ENCODE results near the gene DHPS. TPM values are rescaled to one million over a fixed set of nuclear protein-coding genes. Genes with fewer than 3 reads are reported as not detected.

The DHPS gene
- total RNA-seq, 1 donor: 52.5 TPM

DNA sequence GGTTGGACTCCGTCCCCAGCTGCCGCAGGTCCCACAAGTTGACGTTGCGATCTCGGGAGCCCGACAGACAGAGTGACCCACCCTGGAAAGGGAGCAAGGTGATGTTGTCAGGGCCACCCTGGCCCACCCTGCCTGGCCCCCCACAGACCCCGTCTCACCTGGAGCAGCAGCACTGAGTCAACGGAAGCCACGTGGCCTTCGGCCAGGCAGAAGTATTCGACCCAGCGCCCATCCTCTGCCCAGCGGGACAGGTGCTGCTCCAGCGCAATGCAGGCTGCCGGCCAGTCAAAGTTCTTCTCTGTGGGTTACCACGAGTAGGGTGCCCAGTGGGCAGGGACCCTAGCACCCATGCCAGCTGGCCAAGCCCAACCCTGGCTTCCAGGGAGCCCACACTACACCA is 13.0 kb upstream of the DHPS start:
- no peak overlapping the region for H3K27ac ChIP-seq (ENCODE audit: low read depth, low read length)
- TF ChIP-seq, protein P1, sequence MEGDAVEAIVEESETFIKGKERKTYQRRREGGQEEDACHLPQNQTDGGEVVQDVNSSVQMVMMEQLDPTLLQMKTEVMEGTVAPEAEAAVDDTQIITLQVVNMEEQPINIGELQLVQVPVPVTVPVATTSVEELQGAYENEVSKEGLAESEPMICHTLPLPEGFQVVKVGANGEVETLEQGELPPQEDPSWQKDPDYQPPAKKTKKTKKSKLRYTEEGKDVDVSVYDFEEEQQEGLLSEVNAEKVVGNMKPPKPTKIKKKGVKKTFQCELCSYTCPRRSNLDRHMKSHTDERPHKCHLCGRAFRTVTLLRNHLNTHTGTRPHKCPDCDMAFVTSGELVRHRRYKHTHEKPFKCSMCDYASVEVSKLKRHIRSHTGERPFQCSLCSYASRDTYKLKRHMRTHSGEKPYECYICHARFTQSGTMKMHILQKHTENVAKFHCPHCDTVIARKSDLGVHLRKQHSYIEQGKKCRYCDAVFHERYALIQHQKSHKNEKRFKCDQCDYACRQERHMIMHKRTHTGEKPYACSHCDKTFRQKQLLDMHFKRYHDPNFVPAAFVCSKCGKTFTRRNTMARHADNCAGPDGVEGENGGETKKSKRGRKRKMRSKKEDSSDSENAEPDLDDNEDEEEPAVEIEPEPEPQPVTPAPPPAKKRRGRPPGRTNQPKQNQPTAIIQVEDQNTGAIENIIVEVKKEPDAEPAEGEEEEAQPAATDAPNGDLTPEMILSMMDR (IDR thresholded peaks at IDR 0.05; ENCODE audit: extremely low read depth, low read depth, low read length): no peak
- peaks cover 16% of the 10 kb centered on the region for H3K79me2 ChIP-seq (ENCODE audit: insufficient read depth, low read length)
- H3K27me3 ChIP-seq (ENCODE audit: insufficient read depth, low read length): no peaks in the 10 kb centered on the region
- no peak overlapping the region for H2AFZ ChIP-seq (ENCODE audit: low read length)
- no peaks in the 10 kb centered on the region for H3K9me3 ChIP-seq (ENCODE audit: low read depth, low read length)
- H3K4me1 ChIP-seq (ENCODE audit: insufficient read depth, low read length): peaks cover 9% of the 10 kb centered on the region
- peak; percentile 83 for DNase-seq (ENCODE audit: insufficient read length, low spot score, missing footprints)
- no peaks in the 10 kb centered on the region for H4K20me1 ChIP-seq (ENCODE audit: insufficient read depth, low read length)
- peaks cover 20% of the 10 kb centered on the region for H3K36me3 ChIP-seq (ENCODE audit: insufficient read depth, low read length)
- no peak overlapping the region for H3K4me3 ChIP-seq (ENCODE audit: insufficient read depth, low read length)
- H3K4me2 ChIP-seq (ENCODE audit: insufficient read depth, low read length): no peak overlapping the region

DNA sequence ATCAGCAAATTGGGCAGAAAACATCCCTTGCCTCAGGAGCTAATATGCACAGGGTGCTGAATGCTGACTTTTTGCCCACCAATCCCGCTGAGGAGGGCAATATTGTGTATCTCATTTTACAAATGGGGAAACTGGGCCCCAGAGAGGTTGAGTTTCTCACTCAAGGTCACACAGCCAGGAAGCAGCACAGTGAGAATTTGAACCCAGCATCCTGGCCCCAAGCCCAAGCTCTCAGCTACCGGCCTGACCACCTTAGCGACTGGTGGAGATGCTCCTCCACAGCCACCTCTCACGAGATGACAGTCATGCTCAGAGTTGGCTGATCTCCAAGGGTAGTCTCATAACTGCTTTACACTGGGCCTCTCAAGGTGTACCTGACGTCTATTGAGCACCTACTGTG is 11.3 kb upstream of the DHPS start:
- H3K79me2 ChIP-seq (ENCODE audit: insufficient read depth, low read length): peaks cover 16% of the 10 kb centered on the region
- TF ChIP-seq, protein P1 (IDR thresholded peaks at IDR 0.05; ENCODE audit: extremely low read depth, low read depth, low read length): no peak
- no peaks in the 10 kb centered on the region for H3K9me3 ChIP-seq (ENCODE audit: low read depth, low read length)
- no peaks in the 10 kb centered on the region for H4K20me1 ChIP-seq (ENCODE audit: insufficient read depth, low read length)
- H3K27ac ChIP-seq (ENCODE audit: low read depth, low read length): no peak overlapping the region
- H3K4me3 ChIP-seq (ENCODE audit: insufficient read depth, low read length): no peak overlapping the region
- H2AFZ ChIP-seq (ENCODE audit: low read length): no peak overlapping the region
- peaks cover 9% of the 10 kb centered on the region for H3K4me1 ChIP-seq (ENCODE audit: insufficient read depth, low read length)
- no peak overlapping the region for H3K4me2 ChIP-seq (ENCODE audit: insufficient read depth, low read length)
- DNase-seq (ENCODE audit: insufficient read length, low spot score, missing footprints): peak; percentile 37
- H3K27me3 ChIP-seq (ENCODE audit: insufficient read depth, low read length): no peaks in the 10 kb centered on the region
- H3K36me3 ChIP-seq (ENCODE audit: insufficient read depth, low read length): peaks cover 8% of the 10 kb centered on the region

DNA sequence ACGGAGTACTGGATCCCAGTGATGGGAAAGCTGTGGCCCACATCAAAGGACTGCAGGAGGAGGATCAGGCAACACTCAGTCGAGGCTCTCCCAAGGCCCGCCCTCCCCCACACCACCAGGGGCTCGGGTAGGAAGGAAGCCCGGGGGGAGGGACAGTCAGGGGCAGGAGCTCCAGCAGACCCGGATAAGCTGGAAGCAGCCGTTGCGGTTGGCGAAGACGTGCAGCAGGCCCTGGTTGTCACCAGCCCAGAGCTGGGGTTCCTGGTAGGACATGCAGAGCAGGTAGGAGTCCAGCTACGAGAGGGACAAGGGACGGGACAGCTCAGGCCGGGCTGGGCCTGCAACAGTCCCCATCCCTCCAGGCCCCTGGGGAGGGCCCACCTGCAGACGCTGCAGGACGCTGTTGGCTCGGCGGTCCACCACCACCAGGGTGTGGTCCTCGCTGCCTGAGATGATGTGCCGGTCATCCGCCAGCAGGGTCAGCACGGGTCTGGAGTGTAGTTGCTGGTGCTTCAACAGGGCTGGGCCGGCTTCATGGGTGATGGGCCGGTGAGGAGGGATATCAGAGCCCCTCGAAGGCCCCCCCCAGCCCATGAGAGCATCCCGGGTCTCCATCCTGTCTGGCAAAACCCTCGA is 8.0 kb upstream of the DHPS start:
- Histone ChIP-seq H3K27ac (ENCODE audit: low read depth, low read length) (no peak overlapping the region), H2AFZ (ENCODE audit: low read length) (no peak overlapping the region), H3K79me2 (ENCODE audit: insufficient read depth, low read length) (peaks cover under 1% of the 10 kb centered on the region), H3K27me3 (ENCODE audit: insufficient read depth, low read length) (no peaks in the 10 kb centered on the region), H3K4me2 (ENCODE audit: insufficient read depth, low read length) (no peak overlapping the region), H3K9me3 (ENCODE audit: low read depth, low read length) (no peaks in the 10 kb centered on the region), H4K20me1 (ENCODE audit: insufficient read depth, low read length) (no peaks in the 10 kb centered on the region), H3K4me1 (ENCODE audit: insufficient read depth, low read length) (no peaks in the 10 kb centered on the region), H3K4me3 (ENCODE audit: insufficient read depth, low read length) (no peak overlapping the region), H3K36me3 (ENCODE audit: insufficient read depth, low read length) (peaks cover 6% of the 10 kb centered on the region)
- DNase-seq (ENCODE audit: insufficient read length, low spot score, missing footprints): peak; percentile 63
- TF ChIP-seq, protein P1 (IDR thresholded peaks at IDR 0.05; ENCODE audit: extremely low read depth, low read depth, low read length): no peak

DNA sequence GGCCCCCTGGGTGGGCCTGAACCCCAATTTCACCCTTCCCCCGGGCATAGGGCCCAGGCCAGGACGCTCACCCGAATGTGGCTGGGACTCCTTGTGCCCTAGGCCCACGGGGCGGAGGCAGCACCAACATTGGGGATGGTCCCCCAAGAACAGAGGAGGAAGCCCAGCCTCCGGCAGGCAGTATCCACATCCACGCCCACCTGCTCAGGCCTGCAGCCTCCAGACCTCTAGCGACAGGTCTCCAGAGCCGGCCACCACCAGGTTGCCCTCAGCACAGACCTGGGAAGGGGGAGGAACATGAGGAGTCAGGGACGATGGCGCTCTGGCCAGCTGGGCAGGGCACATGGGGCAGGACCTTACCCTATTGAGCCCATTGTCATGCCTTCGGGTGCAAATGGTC is 7.3 kb upstream of the DHPS start:
- H3K9me3 ChIP-seq (ENCODE audit: low read depth, low read length): no peaks in the 10 kb centered on the region
- no peaks in the 10 kb centered on the region for H3K4me1 ChIP-seq (ENCODE audit: insufficient read depth, low read length)
- no peak overlapping the region for H3K27ac ChIP-seq (ENCODE audit: low read depth, low read length)
- DNase-seq (ENCODE audit: insufficient read length, low spot score, missing footprints): peak; percentile 64
- H3K79me2 ChIP-seq (ENCODE audit: insufficient read depth, low read length): no peaks in the 10 kb centered on the region
- no peak overlapping the region for H2AFZ ChIP-seq (ENCODE audit: low read length)
- H3K4me3 ChIP-seq (ENCODE audit: insufficient read depth, low read length): no peak overlapping the region
- no peaks in the 10 kb centered on the region for H4K20me1 ChIP-seq (ENCODE audit: insufficient read depth, low read length)
- no peak overlapping the region for H3K4me2 ChIP-seq (ENCODE audit: insufficient read depth, low read length)
- H3K36me3 ChIP-seq (ENCODE audit: insufficient read depth, low read length): peaks cover 6% of the 10 kb centered on the region
- TF ChIP-seq, protein P1 (IDR thresholded peaks at IDR 0.05; ENCODE audit: extremely low read depth, low read depth, low read length): no peak
- H3K27me3 ChIP-seq (ENCODE audit: insufficient read depth, low read length): no peaks in the 10 kb centered on the region
